ENCODE measurements around the gene ABTB2. TPM values are rescaled to one million over a fixed set of nuclear protein-coding genes. Genes with fewer than 3 reads are reported as not detected.

ABTB2 gene
- total RNA-seq, 2 donors from 2014 or later = 0.55 to 0.81 TPM

DNA sequence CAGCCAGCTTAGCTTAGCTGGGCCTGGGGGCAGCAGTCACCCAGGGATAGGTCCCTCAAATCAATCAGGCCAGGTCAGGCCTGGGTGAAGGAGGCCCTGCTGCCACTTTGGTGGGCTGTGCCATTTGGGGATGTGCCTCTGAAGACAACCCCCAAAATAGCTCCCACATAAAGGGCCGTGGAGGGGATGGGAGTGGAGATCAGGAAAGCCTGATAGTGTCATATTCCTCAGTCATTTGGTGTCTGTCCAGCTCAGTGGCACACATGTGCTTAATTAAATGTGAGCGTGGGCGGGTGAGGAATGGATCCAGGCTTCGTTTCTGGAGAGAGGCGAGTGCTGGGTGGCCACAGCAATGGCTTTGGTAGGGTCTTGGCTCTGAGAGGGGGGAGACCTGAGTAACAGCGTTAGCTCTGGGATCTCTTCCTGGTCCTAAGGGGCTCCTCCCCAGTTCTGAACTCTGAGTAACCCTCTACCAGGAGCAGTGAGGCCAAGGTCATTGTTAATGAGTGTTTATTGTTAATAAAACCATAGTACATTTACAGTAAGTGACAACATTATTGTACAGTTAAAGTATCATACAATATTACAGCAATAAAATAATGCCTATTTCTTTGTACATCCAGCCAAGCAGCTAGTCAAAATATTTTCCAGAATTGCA lies 207.2 kb downstream of the ABTB2 start:
- H3K4me3 Mint-ChIP-seq = no peak overlapping the region
- no peak overlapping the region for H3K27ac Mint-ChIP-seq
- no peak for DNase-seq
- H3K9me3 ChIP-seq (ENCODE audit: control insufficient read depth, low read length, poor library complexity, severe bottlenecking) = no peaks in the 10 kb centered on the region
- peaks cover 5% of the 10 kb centered on the region for H3K4me1 Mint-ChIP-seq
- H3K27me3 Mint-ChIP-seq = no peaks in the 10 kb centered on the region
- peaks cover 8% of the 10 kb centered on the region for H3K36me3 Mint-ChIP-seq (ENCODE audit: low read depth)
- ATAC-seq = no peak

DNA sequence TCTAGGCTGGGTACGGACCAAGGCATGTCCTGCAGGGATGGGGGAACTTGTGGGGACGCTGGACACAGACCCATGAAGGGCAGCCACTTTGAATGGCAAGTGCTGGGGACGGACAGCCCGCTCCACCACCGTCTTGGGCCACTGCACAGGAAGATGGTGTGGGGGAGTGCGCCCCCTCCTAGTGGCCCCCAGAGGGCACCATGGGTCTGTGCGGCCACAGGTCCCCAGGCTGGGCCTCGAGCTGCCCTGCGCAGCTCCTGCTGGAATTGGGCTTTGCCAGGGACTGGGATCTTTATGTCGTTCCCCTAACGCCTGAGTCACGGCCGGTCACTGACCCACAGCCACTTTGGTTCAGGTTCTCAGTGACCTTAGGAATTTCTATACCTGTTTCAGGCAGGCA lies 208.0 kb downstream of the ABTB2 start:
- ATAC-seq = no peak
- Mint-ChIP-seq H3K27ac (no peak overlapping the region), H3K4me1 (peaks cover 5% of the 10 kb centered on the region), H3K27me3 (no peaks in the 10 kb centered on the region), H3K36me3 (ENCODE audit: low read depth) (peaks cover 11% of the 10 kb centered on the region), H3K4me3 (no peak overlapping the region)
- no peak for DNase-seq
- no peaks in the 10 kb centered on the region for H3K9me3 ChIP-seq (ENCODE audit: control insufficient read depth, low read length, poor library complexity, severe bottlenecking)

DNA sequence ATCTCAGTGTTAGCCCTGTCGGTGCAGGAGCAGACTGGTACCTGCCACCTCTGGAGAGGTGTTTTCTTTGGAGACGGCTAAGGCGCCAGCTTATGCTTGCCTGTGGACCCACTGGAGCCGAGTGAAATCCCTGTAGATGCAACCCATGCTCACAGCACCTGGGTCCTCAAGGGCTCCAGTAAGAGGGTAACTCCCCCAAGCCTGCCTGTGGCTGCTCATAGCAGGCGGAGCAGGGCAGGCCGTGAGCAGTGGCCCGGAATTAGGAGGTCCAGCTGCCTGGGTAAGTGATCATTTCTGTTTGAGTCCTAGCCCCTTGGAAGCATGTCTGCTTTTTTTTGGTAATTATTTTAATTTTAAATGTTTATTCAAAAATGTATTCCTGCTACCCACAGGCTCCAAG lies 208.5 kb downstream of the ABTB2 start:
- no peaks in the 10 kb centered on the region for H3K9me3 ChIP-seq (ENCODE audit: control insufficient read depth, low read length, poor library complexity, severe bottlenecking)
- H3K27ac Mint-ChIP-seq = no peak overlapping the region
- no peaks in the 10 kb centered on the region for H3K27me3 Mint-ChIP-seq
- ATAC-seq (no peak), DNase-seq (no peak)
- peaks cover 5% of the 10 kb centered on the region for H3K4me1 Mint-ChIP-seq
- H3K4me3 Mint-ChIP-seq = no peak overlapping the region
- peaks cover 11% of the 10 kb centered on the region for H3K36me3 Mint-ChIP-seq (ENCODE audit: low read depth)

DNA sequence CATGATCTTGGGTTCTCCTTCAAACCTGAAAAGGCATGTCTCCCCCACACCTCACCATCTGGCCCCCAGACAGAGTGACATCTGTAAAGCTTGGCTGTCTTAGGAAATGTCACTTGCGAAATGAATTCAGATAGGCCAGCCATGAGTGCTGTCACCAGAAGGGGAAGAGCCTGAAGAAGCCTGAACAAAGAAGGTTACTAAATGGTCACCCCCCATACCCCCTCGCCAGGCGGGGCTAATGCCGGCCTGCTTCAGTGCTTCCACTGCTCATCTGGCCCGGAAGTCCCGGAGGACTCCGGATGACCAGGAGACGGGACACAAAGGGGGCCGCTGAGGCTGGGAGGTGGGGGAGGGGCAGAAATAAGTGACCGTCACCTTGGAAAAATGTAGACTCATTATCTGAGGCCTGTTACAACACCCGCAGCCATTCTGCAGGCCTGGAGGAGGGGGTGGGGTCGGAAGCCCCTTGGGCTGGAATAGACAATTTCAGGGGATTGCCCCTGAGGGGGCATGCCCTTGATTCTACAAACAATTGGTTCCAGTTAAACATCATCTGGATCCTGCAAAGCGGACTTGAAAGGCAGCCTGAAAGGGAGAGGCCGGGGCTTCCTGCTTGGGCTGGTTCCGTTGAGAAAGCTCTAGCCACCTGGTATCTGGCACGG lies 209.2 kb downstream of the ABTB2 start:
- ATAC-seq = no peak
- peaks cover 5% of the 10 kb centered on the region for H3K4me1 Mint-ChIP-seq
- no peak overlapping the region for H3K4me3 Mint-ChIP-seq
- no peak for DNase-seq
- H3K27me3 Mint-ChIP-seq = no peaks in the 10 kb centered on the region
- no peak overlapping the region for H3K27ac Mint-ChIP-seq
- H3K9me3 ChIP-seq (ENCODE audit: control insufficient read depth, low read length, poor library complexity, severe bottlenecking) = no peaks in the 10 kb centered on the region
- peaks cover 11% of the 10 kb centered on the region for H3K36me3 Mint-ChIP-seq (ENCODE audit: low read depth)

DNA sequence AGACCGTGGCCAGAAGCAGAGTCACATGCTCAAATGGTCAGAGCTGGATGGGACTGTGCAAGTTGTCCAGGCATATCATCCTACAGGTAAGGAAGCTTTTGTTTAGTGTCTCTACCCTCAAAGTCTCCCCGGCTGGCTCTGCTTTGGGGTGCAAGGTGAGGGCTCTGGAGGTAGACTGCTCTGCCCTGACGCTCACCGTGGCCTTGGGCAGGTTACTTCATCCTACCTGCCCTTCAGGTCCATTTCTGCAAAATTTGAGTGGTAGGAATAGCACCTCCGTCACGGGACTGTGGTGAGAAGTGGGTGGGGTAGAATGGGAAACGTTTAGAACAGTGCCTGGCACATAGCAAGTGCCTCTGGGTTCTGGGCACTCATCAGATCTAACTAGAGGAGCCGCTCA lies 210.2 kb downstream of the ABTB2 start:
- no peaks in the 10 kb centered on the region for H3K9me3 ChIP-seq (ENCODE audit: control insufficient read depth, low read length, poor library complexity, severe bottlenecking)
- DNase-seq (no peak), ATAC-seq (no peak)
- peaks cover 13% of the 10 kb centered on the region for H3K36me3 Mint-ChIP-seq (ENCODE audit: low read depth)
- no peak overlapping the region for H3K4me3 Mint-ChIP-seq
- no peak overlapping the region for H3K27ac Mint-ChIP-seq
- H3K27me3 Mint-ChIP-seq = no peaks in the 10 kb centered on the region
- H3K4me1 Mint-ChIP-seq = no peaks in the 10 kb centered on the region

DNA sequence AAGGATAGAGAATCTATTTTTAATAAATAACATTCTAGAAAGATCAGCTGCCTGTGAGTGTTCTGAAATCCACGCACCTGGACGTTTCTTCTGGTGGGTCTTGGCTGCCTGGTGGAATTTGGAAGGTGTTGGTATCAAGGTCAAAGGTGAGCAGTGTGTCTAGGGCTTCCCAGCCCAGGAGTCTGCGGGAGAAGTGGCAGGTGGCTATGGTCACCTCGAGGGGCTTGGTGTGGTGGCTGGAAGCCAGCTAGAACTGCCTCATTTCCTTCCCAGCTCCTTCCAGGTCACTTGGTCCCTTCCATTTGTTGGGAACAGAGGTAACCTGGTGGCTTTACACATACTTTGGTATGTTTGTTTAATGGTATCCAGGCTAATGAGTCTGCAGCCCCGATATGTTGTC lies 210.9 kb downstream of the ABTB2 start:
- ATAC-seq = no peak
- Mint-ChIP-seq H3K27ac (no peak overlapping the region), H3K27me3 (no peaks in the 10 kb centered on the region)

DNA sequence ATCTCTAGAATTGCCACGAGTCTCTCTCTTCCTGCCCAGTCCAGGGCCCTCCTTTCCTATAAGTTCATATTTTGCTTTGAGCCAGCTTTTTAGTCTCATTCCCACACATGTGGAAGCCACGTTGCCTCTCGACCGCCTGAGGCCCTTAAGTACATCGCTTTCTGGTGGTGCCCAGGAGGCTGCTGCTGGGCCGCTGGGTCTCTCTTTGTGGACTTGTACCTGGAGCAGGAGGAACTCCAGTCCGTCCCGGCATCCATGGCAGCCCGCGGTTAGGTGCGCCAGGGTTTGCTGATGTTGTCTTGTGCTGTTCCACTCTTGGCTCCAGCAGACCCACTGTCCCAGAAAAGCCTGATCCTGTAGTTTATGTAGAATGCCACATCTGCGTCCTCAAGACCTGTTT lies 211.4 kb downstream of the ABTB2 start:
- Mint-ChIP-seq H3K36me3 (ENCODE audit: low read depth) (peaks cover 18% of the 10 kb centered on the region), H3K27me3 (no peaks in the 10 kb centered on the region), H3K4me1 (no peaks in the 10 kb centered on the region), H3K27ac (no peak overlapping the region), H3K4me3 (no peak overlapping the region)
- DNase-seq (no peak), ATAC-seq (no peak)
- no peaks in the 10 kb centered on the region for H3K9me3 ChIP-seq (ENCODE audit: control insufficient read depth, low read length, poor library complexity, severe bottlenecking)

More for the DNA sequence above, 210.9 kb downstream of the ABTB2 start:
- Mint-ChIP-seq H3K36me3 (ENCODE audit: low read depth) (peaks cover 15% of the 10 kb centered on the region), H3K4me3 (no peak overlapping the region), H3K4me1 (no peaks in the 10 kb centered on the region)
- DNase-seq = no peak
- no peaks in the 10 kb centered on the region for H3K9me3 ChIP-seq (ENCODE audit: control insufficient read depth, low read length, poor library complexity, severe bottlenecking)

DNA sequence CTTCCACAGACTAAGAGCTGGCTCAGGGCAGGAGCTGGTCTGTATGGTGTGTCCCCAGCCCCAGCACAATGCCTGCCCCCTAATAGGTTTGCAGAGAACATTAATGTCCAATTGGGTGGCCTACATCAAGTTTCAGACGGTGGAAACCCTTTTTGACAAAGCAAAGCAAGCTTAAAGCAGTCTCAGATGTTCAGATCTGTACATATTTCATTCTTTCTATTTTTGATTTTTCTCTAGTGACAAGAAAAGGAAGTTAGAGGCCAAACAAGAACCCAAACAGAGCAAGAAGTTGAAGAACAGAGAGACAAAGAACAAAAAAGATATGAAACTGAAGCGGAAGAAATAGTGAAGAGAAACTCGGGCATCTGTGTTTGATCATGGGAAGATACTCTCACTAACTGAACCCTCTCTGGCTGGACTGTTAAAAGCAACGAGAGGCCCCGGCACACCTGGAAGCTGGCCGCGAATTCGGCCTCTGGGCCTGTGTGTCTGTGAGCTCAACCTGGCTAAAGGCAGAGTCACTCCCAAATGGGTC lies 211.9 kb downstream of the ABTB2 start:
- Mint-ChIP-seq H3K4me3 (no peak overlapping the region), H3K27me3 (no peaks in the 10 kb centered on the region), H3K4me1 (no peaks in the 10 kb centered on the region), H3K36me3 (ENCODE audit: low read depth) (peaks cover 19% of the 10 kb centered on the region), H3K27ac (peak overlapping the region; percentile 37)
- no peak for DNase-seq
- H3K9me3 ChIP-seq (ENCODE audit: control insufficient read depth, low read length, poor library complexity, severe bottlenecking) = no peaks in the 10 kb centered on the region
- no peak for ATAC-seq

DNA sequence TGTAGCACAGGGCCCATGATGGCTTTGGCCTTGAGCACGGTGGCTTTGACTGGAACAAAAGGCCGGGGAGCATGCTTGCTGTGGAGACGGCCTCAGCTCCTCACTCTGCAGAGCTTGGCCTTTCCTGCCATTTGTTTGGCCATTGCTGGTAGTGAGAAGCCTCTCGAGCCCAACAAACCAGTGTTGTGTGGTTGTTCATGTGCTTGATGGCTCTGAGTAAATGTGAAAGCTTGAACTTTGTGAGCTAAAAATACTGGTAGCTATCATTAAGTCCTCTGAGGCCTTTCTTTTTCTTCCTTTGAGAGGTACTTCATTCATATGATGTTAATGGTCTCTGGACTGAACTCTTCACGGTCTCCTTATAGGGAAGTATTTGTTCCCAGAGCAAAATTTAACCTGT lies 212.7 kb downstream of the ABTB2 start:
- ATAC-seq (no peak), DNase-seq (no peak)
- Mint-ChIP-seq H3K4me1 (no peaks in the 10 kb centered on the region), H3K27me3 (no peaks in the 10 kb centered on the region), H3K27ac (peak overlapping the region; percentile 37), H3K36me3 (ENCODE audit: low read depth) (peaks cover 19% of the 10 kb centered on the region), H3K4me3 (no peak overlapping the region)
- H3K9me3 ChIP-seq (ENCODE audit: control insufficient read depth, low read length, poor library complexity, severe bottlenecking) = no peaks in the 10 kb centered on the region

DNA sequence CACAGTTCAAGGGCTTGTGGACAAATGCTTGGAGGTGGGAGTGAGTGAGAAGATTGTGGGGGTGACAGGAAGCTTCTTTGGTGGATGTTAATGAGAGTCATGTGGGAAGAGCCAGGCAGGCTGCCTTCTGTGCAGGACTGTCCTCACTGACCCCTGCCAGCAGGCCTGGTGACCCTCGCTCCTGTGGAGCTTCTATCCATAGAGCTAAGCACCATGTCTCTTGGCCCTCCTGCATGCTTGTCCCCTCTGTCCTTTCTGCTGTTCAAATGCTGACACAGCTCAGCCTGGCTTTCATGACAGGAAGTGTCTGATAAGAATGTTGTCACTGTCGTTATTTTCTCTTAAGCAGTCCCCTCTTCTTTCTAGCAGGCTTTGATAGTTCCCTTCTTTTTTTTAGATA lies 214.8 kb downstream of the ABTB2 start:
- no peaks in the 10 kb centered on the region for H3K27me3 Mint-ChIP-seq
- no peak overlapping the region for H3K4me3 Mint-ChIP-seq
- no peak for ATAC-seq
- no peak overlapping the region for H3K27ac Mint-ChIP-seq
- H3K36me3 Mint-ChIP-seq (ENCODE audit: low read depth) = peaks cover 29% of the 10 kb centered on the region
- peaks cover 7% of the 10 kb centered on the region for H3K4me1 Mint-ChIP-seq
- no peak for DNase-seq
- no peaks in the 10 kb centered on the region for H3K9me3 ChIP-seq (ENCODE audit: control insufficient read depth, low read length, poor library complexity, severe bottlenecking)

DNA sequence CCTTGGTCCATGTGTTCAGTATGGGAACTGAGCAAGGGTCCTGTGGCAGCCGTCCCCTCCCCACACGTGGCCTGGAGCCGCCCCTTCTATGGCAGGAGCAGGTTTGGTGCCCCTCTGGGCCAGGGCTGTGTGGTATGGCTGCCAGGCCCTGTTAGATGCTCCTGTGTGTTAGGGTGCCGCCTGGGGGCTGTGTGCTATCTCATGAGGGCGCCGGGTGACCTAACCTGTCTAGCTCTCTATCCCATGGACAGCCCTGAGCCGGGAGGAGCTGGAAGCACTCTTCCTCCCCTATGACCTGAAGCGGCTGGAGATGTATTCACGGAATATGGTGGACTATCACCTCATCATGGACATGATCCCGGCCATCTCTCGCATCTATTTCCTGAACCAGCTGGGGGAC lies 217.7 kb downstream of the ABTB2 start:
- peaks cover 33% of the 10 kb centered on the region for H3K36me3 Mint-ChIP-seq (ENCODE audit: low read depth)
- no peak overlapping the region for H3K27ac Mint-ChIP-seq
- H3K27me3 Mint-ChIP-seq = no peaks in the 10 kb centered on the region
- peaks cover 18% of the 10 kb centered on the region for H3K4me1 Mint-ChIP-seq
- no peaks in the 10 kb centered on the region for H3K9me3 ChIP-seq (ENCODE audit: control insufficient read depth, low read length, poor library complexity, severe bottlenecking)
- ATAC-seq = no peak
- no peak overlapping the region for H3K4me3 Mint-ChIP-seq
- no peak for DNase-seq

DNA sequence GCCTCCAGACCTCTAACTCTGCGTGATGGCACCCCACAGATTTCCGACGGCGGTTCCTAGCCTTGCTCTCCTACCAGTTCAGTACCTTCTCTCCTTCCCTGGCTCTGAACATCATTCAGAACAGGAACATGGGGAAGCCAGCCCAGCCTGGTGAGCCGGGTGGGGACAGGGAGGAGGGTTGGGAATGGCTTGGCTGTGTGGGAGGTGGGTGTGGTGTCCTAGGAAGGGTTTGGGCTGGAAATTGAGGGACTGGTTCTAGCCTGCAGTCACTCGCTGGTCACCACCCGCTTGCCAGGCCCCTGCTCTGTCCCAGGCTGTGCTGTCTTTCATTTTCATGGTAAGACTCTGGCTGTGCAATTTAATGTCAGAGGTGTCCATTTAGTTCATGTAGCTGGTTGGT lies 218.5 kb downstream of the ABTB2 start:
- H3K27me3 Mint-ChIP-seq = no peaks in the 10 kb centered on the region
- H3K4me3 Mint-ChIP-seq = no peak overlapping the region
- ATAC-seq (no peak), DNase-seq (no peak)
- H3K9me3 ChIP-seq (ENCODE audit: control insufficient read depth, low read length, poor library complexity, severe bottlenecking) = no peaks in the 10 kb centered on the region
- peaks cover 18% of the 10 kb centered on the region for H3K4me1 Mint-ChIP-seq
- H3K27ac Mint-ChIP-seq = no peak overlapping the region
- peaks cover 33% of the 10 kb centered on the region for H3K36me3 Mint-ChIP-seq (ENCODE audit: low read depth)

DNA sequence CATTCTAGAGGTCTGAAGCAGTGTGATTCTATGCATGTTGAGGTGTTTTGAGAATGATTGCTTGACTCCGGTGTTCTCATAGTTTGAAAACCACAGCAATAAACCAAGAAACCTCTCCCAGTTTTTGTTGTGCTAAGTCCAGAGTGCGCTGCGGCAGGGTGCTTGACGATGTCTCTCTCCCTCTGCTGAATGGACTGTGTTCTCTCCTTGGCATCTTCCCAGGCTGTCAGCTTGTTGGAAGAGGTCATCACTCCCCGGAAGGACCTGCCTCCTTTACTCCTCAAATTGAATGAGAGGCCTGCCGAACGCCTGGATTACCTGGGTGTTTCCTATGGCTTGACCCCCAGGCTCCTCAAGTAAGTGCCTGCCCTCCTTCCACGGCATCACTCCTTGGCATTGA lies 221.4 kb downstream of the ABTB2 start:
- Mint-ChIP-seq H3K27ac (peak overlapping the region; percentile 14), H3K4me1 (peaks cover 18% of the 10 kb centered on the region), H3K27me3 (no peaks in the 10 kb centered on the region), H3K4me3 (no peak overlapping the region), H3K36me3 (ENCODE audit: low read depth) (peaks cover 29% of the 10 kb centered on the region)
- no peak for ATAC-seq
- no peak for DNase-seq
- no peaks in the 10 kb centered on the region for H3K9me3 ChIP-seq (ENCODE audit: control insufficient read depth, low read length, poor library complexity, severe bottlenecking)

DNA sequence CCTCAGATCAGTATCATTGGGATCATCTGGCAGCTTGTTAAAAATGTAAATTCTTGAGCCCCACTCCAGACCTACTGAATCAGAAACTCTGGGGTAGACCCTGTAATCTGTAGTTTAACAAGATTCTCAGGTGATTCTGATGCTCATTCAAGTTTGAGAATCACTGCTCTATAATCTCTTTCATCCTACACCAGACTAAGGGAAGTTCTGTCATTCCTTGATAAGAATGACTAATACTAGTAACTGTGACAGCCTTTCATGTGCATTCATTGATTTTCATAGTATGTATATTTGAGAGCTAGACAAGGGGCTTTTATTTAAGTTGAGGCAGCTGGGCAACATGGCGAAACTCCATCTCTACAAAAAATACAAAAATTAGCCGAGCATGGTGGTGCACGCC lies 222.4 kb downstream of the ABTB2 start:
- no peaks in the 10 kb centered on the region for H3K27me3 Mint-ChIP-seq
- H3K36me3 Mint-ChIP-seq (ENCODE audit: low read depth) = peaks cover 27% of the 10 kb centered on the region
- no peak overlapping the region for H3K4me3 Mint-ChIP-seq
- H3K27ac Mint-ChIP-seq = no peak overlapping the region
- H3K9me3 ChIP-seq (ENCODE audit: control insufficient read depth, low read length, poor library complexity, severe bottlenecking) = no peaks in the 10 kb centered on the region
- no peak for DNase-seq
- no peak for ATAC-seq
- H3K4me1 Mint-ChIP-seq = peaks cover 18% of the 10 kb centered on the region
